ENCODE measurements around the gene GRAMD4.

DNA sequence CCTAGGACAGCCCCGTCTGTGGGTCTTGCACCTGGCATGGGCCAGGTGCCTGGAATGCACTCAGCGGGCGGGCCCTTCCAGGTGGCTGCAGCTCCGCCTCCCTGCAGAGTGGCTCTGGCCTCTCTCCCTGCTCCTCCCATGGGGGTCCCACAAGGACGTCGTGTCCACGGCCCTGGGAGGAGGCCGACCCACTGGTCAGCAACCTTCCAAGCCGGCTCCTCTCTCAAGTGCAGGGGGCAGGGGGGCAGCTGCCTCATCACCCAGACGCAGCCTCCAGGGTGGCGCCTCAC, 76.0 kb downstream of the GRAMD4 start:
- TF ChIP-seq, protein P1, sequence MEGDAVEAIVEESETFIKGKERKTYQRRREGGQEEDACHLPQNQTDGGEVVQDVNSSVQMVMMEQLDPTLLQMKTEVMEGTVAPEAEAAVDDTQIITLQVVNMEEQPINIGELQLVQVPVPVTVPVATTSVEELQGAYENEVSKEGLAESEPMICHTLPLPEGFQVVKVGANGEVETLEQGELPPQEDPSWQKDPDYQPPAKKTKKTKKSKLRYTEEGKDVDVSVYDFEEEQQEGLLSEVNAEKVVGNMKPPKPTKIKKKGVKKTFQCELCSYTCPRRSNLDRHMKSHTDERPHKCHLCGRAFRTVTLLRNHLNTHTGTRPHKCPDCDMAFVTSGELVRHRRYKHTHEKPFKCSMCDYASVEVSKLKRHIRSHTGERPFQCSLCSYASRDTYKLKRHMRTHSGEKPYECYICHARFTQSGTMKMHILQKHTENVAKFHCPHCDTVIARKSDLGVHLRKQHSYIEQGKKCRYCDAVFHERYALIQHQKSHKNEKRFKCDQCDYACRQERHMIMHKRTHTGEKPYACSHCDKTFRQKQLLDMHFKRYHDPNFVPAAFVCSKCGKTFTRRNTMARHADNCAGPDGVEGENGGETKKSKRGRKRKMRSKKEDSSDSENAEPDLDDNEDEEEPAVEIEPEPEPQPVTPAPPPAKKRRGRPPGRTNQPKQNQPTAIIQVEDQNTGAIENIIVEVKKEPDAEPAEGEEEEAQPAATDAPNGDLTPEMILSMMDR (conservative IDR thresholded peaks at IDR 0.05): no peak
- no peak for TF ChIP-seq EZH2 (IDR thresholded peaks at IDR 0.05; ENCODE audit: low read depth)
